Epithelial cell of prostate (primary cell): ENCODE results near the gene LIME1.
"Not testable (repeated sequence)": the region's sequence is repeated elsewhere in the genome, so short reads cannot be mapped to it uniquely, and the experiment has no call there.

Source experiments
- DNase-seq: peaks from one replicate; pipeline ENCODE4 v3.0.0-alpha.2; 2011; ENCODE audit warnings: low read depth, low spot score
- H3K27ac ChIP-seq: fragments of 450-650 bp; 2 replicates; pipeline ENCODE4 v1.5.1; 2017; ENCODE audit warnings: mild to moderate bottlenecking

The LIME1 gene

DNA sequence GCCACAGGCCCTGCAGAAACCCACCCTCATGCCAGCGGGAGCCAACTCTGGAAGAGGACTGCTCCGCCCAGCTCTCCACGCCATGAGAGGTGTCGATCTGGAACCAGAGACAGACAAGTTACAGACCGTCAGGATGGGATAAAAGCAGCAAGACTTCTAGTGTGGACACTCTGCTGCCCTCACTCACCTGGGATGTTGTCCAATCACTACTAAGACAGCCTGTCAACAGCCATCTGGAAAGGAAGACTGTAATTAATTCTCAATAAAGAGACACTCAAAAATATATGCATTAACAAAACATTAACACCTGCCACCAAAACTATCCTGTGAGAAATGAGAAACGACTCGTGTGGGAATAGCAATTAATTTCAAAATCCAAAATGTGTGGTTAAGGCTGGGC is 31.4 kb downstream of the LIME1 start:
- DNase-seq = no peak
- no peak overlapping the region for H3K27ac ChIP-seq

DNA sequence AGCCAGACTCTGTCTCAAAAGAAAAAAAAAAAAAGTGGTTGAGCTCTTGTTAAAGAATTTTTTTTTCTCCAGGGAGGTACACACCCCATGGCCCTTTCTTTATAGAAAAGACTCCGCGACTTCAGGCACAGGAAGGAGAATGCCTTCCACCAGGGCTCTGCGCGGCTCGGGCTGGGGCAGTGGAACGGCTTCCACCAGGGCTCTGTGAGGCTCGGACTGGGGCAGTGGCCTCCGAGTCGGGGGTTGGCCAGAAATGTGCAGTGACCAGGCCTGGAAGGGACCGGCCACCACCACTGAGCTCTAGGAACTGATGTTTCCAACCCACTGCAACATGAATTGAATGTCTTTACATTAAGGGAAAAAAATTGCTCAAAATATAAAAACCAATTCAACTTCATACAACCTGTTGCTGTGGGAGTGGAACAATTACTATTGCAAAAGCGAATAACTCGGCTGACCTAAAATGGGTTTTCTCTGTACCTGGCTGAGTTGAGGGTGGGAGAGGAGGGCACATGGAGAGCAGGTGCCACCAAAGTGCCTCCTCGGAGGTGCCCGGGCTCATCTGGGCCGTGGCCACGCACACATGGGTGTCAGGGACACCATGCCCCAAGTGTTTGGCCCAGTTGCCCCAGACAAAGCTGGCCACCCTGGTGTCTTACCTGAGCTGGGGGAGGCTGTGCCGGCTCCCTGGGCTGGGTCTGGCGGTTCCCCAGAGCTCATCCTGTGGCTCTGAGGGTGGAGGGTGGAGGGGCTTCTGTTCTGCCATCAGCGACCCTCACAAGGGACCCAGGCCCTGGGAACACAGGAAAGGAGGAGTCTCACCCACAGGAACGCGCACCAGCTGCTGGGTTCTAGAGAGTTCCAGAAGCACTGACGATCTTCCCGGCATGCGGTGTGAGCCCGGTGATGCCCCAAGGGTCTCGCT is 32.4 kb downstream of the LIME1 start:
- no peak for DNase-seq
- no peak overlapping the region for H3K27ac ChIP-seq

DNA sequence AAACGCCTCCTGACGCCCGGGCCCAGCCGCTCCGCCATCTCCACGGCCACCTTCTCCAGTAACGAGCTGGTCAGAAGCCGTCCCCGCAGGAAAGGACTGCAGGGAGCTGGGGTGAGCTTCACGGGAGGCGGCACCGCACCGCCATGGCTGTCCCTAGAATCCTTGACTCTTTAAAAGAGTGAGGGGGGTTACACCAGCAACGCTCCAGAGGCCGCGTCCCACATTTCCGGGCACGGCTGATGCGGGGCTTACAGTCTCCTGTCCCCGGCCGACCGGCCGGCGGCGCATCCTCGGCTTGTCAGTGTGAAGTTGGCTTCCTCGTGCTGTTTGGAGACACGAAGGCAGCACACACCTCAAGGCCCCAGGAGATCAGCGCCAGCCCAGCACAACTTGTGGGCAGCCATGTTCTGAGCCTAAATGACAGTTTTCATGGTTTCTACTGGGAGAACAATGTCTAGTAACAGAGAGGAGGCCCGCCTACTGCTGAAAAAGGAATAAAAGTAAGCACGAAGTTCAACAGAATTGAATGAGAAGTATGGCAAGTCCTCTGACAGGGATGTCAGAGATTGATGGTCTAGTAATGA is 33.5 kb downstream of the LIME1 start:
- no peak overlapping the region for H3K27ac ChIP-seq
- no peak for DNase-seq

DNA sequence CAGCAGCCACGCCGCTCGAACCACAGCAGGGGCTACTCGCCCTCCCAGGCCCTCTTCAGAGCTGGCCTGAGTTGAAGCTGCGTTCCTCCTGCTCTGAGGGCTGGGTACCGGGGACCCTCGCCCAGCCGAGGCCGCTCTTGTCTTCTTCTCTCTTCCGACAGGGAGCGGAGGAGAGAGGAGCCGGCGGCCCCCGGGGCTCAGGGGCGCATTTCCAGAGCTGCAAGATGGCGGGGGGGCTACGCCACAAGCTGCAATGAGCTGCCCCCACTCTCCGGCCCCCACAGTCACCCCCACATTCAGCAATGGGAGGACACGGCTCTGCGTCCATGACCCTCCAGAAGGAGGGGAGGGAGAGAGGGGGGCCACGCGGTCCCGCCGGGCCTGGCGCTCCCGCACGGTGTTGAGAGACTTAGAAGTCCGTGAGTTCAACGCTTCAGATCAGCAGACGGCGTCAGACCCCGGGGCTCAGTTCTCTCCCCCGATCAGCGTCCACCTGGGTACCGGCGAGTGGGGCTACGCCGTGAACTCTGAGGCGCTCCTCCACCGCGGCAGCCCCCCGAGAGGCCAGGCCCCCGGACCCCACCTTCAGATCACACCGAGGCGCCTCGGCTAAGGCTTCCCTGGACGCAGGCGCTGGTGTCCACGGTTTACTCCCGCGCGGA is 34.7 kb downstream of the LIME1 start:
- no peak overlapping the region for H3K27ac ChIP-seq
- no peak for DNase-seq

DNA sequence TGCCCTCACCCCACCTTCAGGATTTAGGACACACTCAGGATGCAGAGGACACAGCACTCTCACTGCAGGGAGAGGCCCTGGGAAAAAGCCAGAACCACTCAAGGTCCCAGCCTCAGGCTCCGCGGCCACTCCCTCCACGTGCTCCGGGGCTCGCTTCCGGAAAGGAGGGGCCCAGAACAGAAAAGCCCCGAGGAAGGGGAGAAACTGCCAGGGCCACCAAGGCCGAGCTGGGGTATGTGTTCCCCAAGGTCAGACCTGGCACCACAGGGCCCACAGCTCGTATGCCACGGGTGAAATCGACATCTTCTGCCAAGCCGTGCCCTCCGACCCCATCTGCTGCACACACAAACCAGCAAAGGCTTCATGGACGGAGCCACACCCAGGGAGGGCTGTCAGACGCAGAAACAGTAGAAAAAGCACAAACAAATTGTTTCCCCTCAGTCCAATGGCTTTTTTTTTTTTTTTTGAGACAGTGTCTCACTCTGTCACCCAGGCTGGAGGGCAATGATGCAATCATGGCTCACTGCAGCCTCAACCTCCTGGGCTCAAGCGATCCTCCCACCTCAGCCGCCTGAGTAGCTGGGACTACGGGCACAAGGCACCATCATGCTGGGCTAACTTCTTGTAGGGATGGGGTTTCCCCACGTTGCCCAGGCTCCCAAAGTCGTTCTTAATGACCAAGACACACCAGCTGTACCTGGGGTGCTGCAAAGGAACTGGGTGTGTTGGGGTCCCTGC is 36.5 kb downstream of the LIME1 start:
- DNase-seq = no peak
- H3K27ac ChIP-seq = no peak overlapping the region

DNA sequence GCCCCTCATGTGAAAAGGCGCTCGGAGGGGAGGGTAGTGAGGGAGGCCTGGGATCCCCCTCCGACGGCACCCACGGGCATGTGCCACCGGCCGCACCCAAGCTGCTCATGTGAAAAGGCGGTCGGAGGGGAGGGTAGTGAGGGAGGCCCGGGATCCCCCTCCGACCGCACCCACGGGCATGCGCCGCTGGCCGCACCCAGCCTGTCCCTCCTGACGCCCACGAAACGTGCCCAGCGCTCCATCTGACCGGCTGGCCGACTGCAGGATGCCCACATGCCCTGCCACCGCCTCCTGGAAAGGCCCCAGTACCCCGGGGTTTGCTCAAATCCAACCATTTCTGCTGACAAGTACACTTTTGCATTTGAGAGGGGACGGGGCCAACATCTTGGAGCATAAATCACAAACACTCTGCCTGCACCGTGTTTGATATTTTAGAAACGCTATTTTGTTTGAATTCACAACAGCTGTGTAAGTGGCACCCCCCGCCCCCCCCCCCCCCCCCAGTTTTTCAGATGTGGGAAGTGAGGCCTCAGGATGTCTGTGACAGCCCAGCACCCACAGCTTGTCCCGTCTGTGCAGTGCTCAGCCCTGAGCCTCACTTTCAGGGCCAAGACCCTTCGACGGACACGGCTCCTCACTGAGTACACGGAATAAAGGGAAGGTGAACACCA is 37.2 kb downstream of the LIME1 start:
- DNase-seq = no peak

DNA sequence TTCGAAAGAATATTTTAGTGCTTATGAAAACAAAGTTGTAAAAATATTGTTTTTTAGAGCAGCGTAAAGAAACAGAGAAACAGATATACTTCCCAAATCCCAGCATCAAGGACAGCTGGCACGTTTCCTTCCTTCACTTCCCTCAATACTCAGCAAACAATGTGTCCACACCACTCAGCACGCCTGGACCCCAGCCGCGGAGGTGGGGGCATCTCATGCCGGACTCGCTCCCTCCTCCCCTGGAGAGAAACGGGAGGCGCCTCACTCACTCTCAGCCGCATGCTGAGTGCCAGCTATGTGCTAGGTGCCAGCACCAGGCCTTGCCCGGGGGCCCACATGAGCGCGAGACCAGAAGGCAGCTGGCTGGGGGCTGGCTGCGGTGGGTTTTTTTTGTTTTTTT is 37.8 kb downstream of the LIME1 start:
- H3K27ac ChIP-seq = no peak overlapping the region
- DNase-seq = no peak

More for the DNA sequence above, 37.2 kb downstream of the LIME1 start:
- H3K27ac ChIP-seq = no peak overlapping the region

DNA sequence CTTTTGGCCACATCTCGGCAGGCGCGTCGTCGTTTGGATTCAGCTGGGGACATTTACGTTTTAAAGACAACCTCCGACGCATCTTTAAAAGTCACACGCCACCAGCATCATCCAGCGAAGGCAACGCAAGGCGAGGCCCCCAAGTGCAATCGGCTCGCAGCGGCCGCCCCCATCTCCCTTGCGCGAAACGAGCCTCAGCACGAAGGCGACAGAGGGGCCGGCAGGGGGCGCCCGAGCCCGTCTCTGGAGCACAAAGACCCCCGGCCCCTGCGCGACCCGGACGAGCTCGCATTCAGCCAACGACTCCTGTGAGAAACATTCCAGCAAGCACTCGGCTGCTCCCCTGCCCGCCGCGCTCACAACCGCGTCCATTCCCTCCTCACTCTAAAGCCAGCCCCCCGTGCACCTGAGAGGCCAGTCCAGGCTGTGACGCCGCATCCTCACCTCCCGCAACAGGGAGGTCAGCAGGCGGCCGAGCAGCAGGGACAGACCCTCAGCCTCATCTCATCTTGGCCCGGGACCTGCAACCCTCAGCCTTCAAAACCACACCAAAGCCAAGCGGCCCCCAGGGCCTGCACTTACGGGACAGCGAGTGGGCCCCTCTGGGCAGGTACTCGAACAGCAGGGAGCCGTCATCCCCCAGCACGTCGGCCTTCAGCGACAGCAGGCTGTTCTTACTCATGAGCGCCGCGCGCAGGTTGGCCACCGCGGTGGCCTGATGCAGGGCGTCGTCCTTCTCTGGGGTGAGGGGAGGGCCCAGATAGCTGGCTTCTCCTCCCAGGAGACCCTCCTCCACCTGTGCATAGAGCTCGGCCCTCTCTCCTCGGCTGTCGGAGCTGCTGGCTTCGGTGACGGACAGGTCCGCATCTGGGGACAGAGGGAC is 38.9 kb downstream of the LIME1 start:
- no peak for DNase-seq
- no peak overlapping the region for H3K27ac ChIP-seq

DNA sequence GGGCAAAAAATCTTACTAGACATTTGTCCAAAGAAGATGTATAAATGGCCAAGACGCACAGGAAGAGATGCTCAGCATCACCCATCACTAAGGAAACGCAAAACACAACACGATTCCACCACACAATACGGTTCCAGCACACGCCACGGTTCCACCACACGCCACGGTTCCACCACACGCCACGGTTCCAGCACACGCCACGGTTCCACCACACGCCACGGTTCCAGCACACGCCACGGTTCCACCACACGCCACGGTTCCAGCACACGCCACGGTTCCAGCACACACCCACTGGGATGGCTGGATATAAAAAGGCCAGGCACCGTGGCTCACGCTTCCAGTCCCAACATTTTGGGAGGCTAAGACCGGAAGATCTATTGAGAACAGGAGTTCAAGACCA is 40.4 kb downstream of the LIME1 start:
- not testable (repeated sequence) for H3K27ac ChIP-seq, DNase-seq

DNA sequence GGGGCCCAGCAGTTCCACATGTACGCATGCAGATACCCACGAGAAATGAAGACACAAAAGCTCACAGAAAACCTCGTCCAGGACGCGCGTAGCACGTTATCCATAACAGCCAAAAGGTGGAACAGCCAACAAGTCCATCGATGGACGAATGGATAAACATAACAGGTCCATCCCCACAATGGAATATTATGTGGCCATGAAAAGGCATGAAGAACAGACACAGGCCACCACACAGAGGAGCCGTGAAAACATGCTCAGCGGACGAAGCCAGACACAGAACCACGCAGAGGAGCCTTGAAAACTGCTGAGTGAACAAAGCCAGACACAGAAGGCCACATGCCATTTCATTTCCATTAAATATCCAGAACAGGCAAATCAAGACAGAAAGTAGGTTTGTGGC is 41.1 kb downstream of the LIME1 start:
- H3K27ac ChIP-seq = no peak overlapping the region
- no peak for DNase-seq

DNA sequence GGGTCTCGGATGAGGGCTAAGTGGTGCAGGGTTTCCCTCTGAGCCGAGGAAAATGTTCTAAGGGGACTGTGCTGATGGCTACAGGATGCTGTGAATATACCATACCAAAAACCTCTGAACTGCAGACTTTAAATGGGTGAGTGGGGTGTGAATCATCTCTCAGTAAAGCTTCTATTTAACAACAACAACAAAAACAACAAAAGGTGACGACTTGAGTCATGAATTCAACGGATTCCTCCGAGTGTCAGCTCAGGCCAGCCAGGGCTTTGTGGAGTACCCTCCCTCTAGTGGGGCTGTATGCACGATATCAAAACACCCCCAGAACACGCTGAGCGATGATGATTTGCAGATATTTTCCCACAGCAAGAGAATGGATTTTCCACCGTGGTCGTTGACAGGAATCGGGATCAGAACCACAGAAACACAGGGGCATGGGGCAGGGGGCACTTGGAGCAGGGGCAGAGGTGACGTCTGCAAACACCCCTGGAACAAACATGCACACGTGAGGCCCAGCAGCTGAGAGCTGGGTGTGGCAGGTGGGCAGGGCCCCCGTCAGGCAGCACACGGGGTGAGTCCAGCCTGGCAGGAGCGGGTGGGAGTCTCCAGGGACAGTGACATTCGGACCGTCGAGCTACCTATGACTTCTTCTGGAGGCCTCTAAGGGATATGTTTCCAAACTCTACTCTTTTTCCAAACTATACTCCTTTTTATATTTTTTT is 41.7 kb downstream of the LIME1 start:
- H3K27ac ChIP-seq = no peak overlapping the region
- no peak for DNase-seq

DNA sequence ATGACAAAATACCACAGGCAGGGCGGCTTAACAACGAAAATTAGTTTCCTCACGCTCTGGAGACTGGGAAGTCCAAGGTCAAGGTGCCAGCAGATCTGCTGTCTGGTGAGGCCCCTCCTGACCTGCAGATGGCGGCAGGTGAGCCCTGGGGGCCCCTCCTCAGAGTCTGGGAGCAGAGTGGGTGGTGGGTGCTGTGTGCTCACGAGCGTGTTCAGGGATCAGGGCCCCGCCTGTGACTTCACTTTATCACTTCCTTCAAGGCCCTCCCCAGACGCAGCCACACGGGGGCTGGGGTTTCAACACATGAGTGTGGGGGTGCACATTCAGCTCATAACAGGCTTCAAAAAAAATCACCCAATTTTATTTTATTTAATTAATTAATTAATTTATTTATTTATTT is 42.4 kb downstream of the LIME1 start:
- no peak overlapping the region for H3K27ac ChIP-seq
- no peak for DNase-seq

DNA sequence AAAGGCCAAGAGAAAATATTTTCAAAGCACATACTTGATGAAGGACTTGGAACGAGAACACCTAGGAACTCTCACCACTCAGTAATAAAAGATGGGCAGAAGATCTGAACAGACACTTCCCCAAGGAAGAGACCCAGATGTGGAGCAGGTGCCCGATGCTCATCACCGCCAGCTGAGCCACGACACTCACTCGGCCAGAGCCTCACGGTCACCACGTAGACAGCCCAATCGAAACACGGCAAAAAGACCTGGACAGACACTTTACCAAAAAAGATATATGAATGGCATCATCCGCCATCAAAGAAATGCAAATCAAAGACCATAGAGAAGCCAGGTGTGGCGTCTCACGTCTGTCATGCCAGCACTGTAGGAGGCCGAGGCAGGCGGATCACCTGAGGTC is 44.7 kb downstream of the LIME1 start:
- no peak for DNase-seq
- no peak overlapping the region for H3K27ac ChIP-seq

DNA sequence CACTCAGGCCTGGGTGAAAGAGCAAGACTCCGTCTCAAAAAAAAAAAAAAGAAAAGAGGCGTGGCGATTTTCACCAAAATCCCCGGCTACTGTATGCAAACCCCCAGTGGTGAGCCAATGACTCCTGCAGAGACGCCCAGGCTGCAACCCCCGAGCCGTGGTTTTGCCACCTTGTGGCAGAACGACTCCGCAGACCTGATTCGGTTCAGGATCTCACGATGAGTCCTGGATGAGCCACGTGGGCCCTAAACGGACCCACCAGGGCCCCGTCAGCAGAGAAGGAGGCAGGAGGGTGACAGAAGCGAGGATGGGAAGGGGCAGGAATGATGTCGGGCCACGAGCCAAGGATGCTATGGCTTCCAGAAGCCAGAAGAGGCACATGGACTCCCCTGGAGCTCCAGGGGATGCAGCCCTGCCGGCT is 45.6 kb downstream of the LIME1 start:
- no peak overlapping the region for H3K27ac ChIP-seq
- DNase-seq = no peak

DNA sequence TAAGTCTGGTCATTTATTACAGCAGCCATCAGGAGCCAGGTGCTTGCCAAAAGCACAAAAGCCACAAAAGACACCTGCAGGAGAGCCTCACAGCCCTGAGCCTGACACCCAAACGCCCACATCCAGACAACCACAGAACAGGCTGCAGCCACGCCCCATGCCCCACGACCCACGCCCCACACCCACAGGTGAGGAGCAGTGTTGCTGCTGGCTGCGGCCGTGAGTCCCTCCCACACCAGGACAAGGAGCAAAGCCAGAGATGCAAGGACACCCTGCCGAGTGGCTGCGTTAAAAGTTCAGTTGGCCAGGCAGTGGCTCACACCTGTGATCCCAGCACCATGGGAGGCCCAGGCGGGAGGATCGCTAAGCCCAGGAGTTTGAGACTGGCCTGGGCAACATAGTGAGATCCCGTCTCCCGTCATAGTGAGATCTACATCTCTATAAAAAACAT is 46.1 kb downstream of the LIME1 start:
- no peak overlapping the region for H3K27ac ChIP-seq
- DNase-seq = no peak

DNA sequence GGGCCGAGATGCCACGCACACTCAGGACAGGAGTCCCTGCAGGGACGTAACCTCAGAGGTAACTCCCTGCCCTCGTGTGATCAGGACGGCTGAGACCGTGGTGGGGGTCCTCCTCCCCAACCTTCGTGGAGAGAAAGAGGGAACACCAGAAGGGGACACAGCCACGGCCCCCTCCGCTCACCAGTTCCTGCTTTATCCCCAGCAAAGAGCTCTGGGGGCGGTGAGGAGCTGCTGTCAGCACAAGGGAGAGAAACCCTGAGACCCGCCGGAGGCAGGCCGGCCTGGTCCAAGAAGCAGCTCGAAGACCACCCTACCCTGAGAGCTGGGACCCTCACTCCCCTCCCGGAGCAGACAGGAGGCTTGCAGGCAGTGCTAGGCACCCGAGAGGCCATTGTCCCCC is 47.5 kb downstream of the LIME1 start:
- DNase-seq = no peak
- no peak overlapping the region for H3K27ac ChIP-seq

DNA sequence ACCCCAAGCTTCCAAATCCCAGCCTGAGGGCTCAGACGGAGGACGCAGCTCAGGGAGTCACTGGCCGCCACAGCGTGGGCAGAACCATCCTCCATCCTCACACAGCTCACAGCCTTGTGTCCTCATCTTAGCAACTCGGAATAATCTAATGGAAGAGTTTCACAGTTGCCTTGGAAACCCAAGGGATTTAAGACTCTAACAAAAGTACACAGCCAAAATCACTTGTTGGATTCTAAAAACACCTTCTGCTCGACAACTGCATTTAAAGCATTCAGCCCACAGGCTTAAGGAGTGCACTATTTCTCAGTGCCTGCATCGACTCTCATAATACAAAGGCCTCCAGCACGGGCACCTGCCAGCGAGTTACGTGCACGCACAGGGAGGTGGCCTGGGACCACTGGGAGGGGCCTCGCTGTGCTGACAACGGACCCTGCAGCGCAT is 49.2 kb downstream of the LIME1 start:
- no peak for DNase-seq
- no peak overlapping the region for H3K27ac ChIP-seq

DNA sequence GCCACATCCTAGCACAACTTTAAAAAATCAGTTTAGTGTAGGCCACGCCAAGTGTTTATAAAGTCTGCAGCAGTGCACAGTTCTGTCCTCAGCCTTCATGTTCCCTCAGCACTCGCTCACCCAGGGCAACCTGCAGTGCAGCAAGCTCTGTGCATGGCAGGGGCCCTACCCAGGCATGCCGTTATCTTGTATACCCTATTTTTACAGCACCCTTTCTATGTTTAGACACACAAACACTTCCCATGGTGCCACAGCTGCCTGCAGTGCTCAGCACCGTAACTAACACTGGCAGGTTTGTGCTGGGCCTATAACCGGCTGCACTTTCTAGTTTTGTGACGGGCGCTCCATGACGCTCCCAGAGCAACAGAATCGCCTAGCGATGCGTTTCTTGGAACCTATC is 50.8 kb downstream of the LIME1 start:
- no peak overlapping the region for H3K27ac ChIP-seq
- DNase-seq = no peak
